ENCODE data around the gene CBARP. TPM values are rescaled to one million over a fixed set of nuclear protein-coding genes. Genes with fewer than 3 reads are reported as not detected.

Gene CBARP
- total and polyA plus RNA-seq, 2 of the 13 experiments (the other 11 are each of a cell fraction or from before 2014, with no cell fraction given) = 1.2 to 1.4 TPM

DNA sequence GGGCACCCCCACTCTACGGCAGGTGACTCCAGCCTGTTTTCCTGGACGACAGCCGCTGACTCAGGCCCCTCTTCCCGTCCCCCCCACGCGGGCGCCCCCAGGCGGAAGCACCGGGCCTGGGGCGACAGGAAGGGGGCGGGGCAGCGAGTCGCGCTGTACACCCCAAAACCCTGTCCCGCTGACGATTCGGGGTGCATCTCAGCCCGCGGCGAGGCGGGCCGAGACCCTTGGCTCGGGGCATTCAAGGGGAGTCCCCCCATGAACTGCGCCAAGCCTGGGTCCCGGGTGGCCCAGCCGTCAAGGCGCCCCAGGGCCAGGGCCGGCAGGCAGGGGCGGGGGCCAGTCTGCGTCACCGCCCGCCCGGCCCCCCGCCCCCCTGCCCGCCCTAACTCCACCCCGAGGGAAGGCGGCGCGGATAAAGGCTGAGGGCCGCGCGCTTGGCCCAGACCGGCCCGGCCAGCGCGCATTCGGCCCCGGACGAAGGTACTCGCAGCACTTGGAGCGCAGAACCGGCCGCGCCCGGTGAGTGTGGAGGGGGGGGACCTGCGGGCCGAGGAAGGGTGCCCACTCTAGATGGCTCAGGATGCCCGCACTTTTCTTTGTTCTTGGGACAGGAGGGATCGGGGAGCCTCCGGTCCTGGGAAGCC, 10.5 kb upstream of the CBARP start, which contains the start of gene MIDN (continued):
- TF ChIP-seq, protein P1, sequence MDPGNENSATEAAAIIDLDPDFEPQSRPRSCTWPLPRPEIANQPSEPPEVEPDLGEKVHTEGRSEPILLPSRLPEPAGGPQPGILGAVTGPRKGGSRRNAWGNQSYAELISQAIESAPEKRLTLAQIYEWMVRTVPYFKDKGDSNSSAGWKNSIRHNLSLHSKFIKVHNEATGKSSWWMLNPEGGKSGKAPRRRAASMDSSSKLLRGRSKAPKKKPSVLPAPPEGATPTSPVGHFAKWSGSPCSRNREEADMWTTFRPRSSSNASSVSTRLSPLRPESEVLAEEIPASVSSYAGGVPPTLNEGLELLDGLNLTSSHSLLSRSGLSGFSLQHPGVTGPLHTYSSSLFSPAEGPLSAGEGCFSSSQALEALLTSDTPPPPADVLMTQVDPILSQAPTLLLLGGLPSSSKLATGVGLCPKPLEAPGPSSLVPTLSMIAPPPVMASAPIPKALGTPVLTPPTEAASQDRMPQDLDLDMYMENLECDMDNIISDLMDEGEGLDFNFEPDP (CRISPR knock-in tag; conservative IDR thresholded peaks at IDR 0.05) = no peak
- TF ChIP-seq SUZ12 (IDR thresholded peaks at IDR 0.05; ENCODE audit: low read depth, low read length) (no peak), ZNF678 (CRISPR knock-in tag; IDR thresholded peaks at IDR 0.05) (no peak), GLI4 (CRISPR knock-in tag; IDR thresholded peaks at IDR 0.05; ENCODE audit: borderline replicate concordance) (no peak), EHMT2 (IDR thresholded peaks at IDR 0.05; ENCODE audit: borderline replicate concordance, low read depth, low read length) (no peak), ZFY (CRISPR knock-in tag; IDR thresholded peaks at IDR 0.05) (peak; percentile 84), ZFP41 (CRISPR knock-in tag; IDR thresholded peaks at IDR 0.05; ENCODE audit: borderline replicate concordance) (no peak), CBFB (CRISPR knock-in tag; IDR thresholded peaks at IDR 0.05) (no peak), ZNF747 (CRISPR knock-in tag; IDR thresholded peaks at IDR 0.05; ENCODE audit: borderline replicate concordance) (no peak), CEBPG (CRISPR knock-in tag; IDR thresholded peaks at IDR 0.05) (0 out of 2 replicates have a peak, but pooled peaks have one; percentile 6), ZNF34 (CRISPR knock-in tag; IDR thresholded peaks at IDR 0.05; ENCODE audit: borderline replicate concordance) (no peak), RCOR2 (CRISPR knock-in tag; IDR thresholded peaks at IDR 0.05) (no peak), KLF15 (CRISPR knock-in tag; IDR thresholded peaks at IDR 0.05; ENCODE audit: borderline replicate concordance) (0 out of 2 replicates have a peak, but pooled peaks have one; percentile 69), ZNF30 (CRISPR knock-in tag; IDR thresholded peaks at IDR 0.05) (no peak), RORA (CRISPR knock-in tag; IDR thresholded peaks at IDR 0.05) (no peak)
- TF ChIP-seq, protein P2, sequence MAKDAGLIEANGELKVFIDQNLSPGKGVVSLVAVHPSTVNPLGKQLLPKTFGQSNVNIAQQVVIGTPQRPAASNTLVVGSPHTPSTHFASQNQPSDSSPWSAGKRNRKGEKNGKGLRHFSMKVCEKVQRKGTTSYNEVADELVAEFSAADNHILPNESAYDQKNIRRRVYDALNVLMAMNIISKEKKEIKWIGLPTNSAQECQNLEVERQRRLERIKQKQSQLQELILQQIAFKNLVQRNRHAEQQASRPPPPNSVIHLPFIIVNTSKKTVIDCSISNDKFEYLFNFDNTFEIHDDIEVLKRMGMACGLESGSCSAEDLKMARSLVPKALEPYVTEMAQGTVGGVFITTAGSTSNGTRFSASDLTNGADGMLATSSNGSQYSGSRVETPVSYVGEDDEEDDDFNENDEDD (CRISPR knock-in tag; IDR thresholded peaks at IDR 0.05; ENCODE audit: borderline replicate concordance) = no peak
- TF ChIP-seq, protein P3, sequence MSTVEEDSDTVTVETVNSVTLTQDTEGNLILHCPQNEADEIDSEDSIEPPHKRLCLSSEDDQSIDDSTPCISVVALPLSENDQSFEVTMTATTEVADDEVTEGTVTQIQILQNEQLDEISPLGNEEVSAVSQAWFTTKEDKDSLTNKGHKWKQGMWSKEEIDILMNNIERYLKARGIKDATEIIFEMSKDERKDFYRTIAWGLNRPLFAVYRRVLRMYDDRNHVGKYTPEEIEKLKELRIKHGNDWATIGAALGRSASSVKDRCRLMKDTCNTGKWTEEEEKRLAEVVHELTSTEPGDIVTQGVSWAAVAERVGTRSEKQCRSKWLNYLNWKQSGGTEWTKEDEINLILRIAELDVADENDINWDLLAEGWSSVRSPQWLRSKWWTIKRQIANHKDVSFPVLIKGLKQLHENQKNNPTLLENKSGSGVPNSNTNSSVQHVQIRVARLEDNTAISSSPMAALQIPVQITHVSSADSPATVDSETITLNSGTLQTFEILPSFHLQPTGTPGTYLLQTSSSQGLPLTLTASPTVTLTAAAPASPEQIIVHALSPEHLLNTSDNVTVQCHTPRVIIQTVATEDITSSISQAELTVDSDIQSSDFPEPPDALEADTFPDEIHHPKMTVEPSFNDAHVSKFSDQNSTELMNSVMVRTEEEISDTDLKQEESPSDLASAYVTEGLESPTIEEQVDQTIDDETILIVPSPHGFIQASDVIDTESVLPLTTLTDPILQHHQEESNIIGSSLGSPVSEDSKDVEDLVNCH (CRISPR knock-in tag; IDR thresholded peaks at IDR 0.05) = no peak
- TF ChIP-seq, protein P4, sequence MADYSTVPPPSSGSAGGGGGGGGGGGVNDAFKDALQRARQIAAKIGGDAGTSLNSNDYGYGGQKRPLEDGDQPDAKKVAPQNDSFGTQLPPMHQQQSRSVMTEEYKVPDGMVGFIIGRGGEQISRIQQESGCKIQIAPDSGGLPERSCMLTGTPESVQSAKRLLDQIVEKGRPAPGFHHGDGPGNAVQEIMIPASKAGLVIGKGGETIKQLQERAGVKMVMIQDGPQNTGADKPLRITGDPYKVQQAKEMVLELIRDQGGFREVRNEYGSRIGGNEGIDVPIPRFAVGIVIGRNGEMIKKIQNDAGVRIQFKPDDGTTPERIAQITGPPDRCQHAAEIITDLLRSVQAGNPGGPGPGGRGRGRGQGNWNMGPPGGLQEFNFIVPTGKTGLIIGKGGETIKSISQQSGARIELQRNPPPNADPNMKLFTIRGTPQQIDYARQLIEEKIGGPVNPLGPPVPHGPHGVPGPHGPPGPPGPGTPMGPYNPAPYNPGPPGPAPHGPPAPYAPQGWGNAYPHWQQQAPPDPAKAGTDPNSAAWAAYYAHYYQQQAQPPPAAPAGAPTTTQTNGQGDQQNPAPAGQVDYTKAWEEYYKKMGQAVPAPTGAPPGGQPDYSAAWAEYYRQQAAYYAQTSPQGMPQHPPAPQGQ (CRISPR knock-in tag; IDR thresholded peaks at IDR 0.05; ENCODE audit: borderline replicate concordance) = no peak
- TF ChIP-seq, protein P5, sequence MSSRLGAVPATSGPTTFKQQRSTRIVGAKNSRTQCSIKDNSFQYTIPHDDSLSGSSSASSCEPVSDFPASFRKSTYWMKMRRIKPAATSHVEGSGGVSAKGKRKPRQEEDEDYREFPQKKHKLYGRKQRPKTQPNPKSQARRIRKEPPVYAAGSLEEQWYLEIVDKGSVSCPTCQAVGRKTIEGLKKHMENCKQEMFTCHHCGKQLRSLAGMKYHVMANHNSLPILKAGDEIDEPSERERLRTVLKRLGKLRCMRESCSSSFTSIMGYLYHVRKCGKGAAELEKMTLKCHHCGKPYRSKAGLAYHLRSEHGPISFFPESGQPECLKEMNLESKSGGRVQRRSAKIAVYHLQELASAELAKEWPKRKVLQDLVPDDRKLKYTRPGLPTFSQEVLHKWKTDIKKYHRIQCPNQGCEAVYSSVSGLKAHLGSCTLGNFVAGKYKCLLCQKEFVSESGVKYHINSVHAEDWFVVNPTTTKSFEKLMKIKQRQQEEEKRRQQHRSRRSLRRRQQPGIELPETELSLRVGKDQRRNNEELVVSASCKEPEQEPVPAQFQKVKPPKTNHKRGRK (CRISPR knock-in tag; IDR thresholded peaks at IDR 0.05) = no peak
- TF ChIP-seq, protein P6, sequence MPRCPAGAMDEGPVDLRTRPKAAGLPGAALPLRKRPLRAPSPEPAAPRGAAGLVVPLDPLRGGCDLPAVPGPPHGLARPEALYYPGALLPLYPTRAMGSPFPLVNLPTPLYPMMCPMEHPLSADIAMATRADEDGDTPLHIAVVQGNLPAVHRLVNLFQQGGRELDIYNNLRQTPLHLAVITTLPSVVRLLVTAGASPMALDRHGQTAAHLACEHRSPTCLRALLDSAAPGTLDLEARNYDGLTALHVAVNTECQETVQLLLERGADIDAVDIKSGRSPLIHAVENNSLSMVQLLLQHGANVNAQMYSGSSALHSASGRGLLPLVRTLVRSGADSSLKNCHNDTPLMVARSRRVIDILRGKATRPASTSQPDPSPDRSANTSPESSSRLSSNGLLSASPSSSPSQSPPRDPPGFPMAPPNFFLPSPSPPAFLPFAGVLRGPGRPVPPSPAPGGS (CRISPR knock-in tag; IDR thresholded peaks at IDR 0.05) = no peak
